PC-3 (cell line): ENCODE data around the gene LRRTM2. TPM values are rescaled to one million over a fixed set of nuclear protein-coding genes. Genes with fewer than 3 reads are reported as not detected.
"Not testable (repeated sequence)": the region's sequence is repeated elsewhere in the genome, so short reads cannot be mapped to it uniquely, and the experiment has no call there.

Source experiments
- ATAC-seq: fragments of 200-7000 bp; cut with Tn5 transposase; 2 replicates; pipeline ENCODE4 v1.9.1; 2020; ENCODE audit warnings: mild to moderate bottlenecking, moderate library complexity
- Bru-seq: library from RNA; stranded (reverse); fragments of 400-500 nt; gene quantifications from one replicate; lab custom pipeline; 2021; lab: Mats Ljungman, UMichigan
- BruChase-seq, 2 experiments: library from RNA; stranded (reverse); fragments of 400-500 nt; gene quantifications; one replicate each; lab custom pipeline; 2021; lab: Mats Ljungman, UMichigan
- BruUV-seq: library from RNA; stranded (reverse); fragments of 400-500 nt; replicated peaks from 2 replicates; lab custom pipeline; 2021; lab: Mats Ljungman, UMichigan
- CTCF ChIA-PET: fragments of 300-600 bp; sonication (Branson Sonifier 250); formaldehyde crosslinking; loops from one replicate; lab custom pipeline; 2022; ENCODE audit warnings: antibody characterized with exemption; lab: Charles Lee
- POLR2A ChIA-PET: fragments of 300-600 bp; sonication (Branson Sonifier 250); formaldehyde crosslinking; loops from one replicate; lab custom pipeline; 2022; ENCODE audit warnings: antibody characterized with exemption; ENCODE audit not compliant: unreplicated experiment; lab: Charles Lee
- DNase-seq: peaks from one replicate; pipeline ENCODE4 v3.0.0-alpha.2; 2015
- H2AFZ ChIP-seq: fragments of 300-600 bp; sonication (generic); 2 replicates; pipeline ENCODE4 v1.6.0; 2016; ENCODE audit warnings: antibody characterized with exemption, low read length
- H3F3A ChIP-seq: fragments of 300-600 bp; sonication (generic); one replicate; pipeline ENCODE4 v1.6.0; 2017; ENCODE audit warnings: antibody characterized with exemption, low read length, control low read depth, mild to moderate bottlenecking; ENCODE audit not compliant: unreplicated experiment
- H3K27ac ChIP-seq: fragments of 300-600 bp; sonication (generic); 2 replicates; pipeline ENCODE4 v1.5.1; 2016; ENCODE audit warnings: mild to moderate bottlenecking, low read length
- H3K27me3 ChIP-seq: fragments of 300-600 bp; sonication (generic); 2 replicates; pipeline ENCODE4 v1.6.1; 2016; ENCODE audit warnings: low read length, mixed read lengths
- H3K36me3 ChIP-seq: fragments of 300-600 bp; sonication (generic); 2 replicates; pipeline ENCODE4 v1.6.1; 2016; ENCODE audit warnings: low read depth, mixed run types, low read length, mixed read lengths
- H3K4me1 ChIP-seq: fragments of 300-600 bp; sonication (generic); 2 replicates; pipeline ENCODE4 v1.5.1; 2016; ENCODE audit warnings: low read length; ENCODE audit not compliant: insufficient read depth
- H3K4me2 ChIP-seq: fragments of 300-600 bp; sonication (generic); 2 replicates; pipeline ENCODE4 v1.6.0; 2016; ENCODE audit warnings: low read length
- H3K4me3 ChIP-seq: fragments of 300-600 bp; sonication (generic); 2 replicates; pipeline ENCODE4 v1.5.1; 2016; ENCODE audit warnings: mild to moderate bottlenecking, low read length, mixed read lengths
- H3K79me2 ChIP-seq: fragments of 300-600 bp; sonication (generic); 2 replicates; pipeline ENCODE4 v1.6.1; 2017; ENCODE audit warnings: low read length, mixed read lengths
- H3K9ac ChIP-seq: fragments of 300-600 bp; sonication (generic); 2 replicates; pipeline ENCODE4 v1.6.0; 2016; ENCODE audit warnings: mild to moderate bottlenecking, low read length
- H3K9me2 ChIP-seq: fragments of 300-600 bp; sonication (generic); replicated peaks from 2 replicates; pipeline ENCODE4 v1.6.1; 2016; ENCODE audit warnings: mixed run types, low read length, mixed read lengths
- H3K9me3 ChIP-seq: fragments of 300-600 bp; sonication (generic); 2 replicates; pipeline ENCODE4 v1.6.1; 2016; ENCODE audit warnings: low read length, mixed read lengths
- H4K20me1 ChIP-seq: fragments of 300-600 bp; sonication (generic); 2 replicates; pipeline ENCODE4 v1.6.1; 2016; ENCODE audit warnings: low read length, mixed read lengths
- CTCF ChIP-seq: fragments of 300-600 bp; sonication (generic); conservative IDR thresholded peaks from 2 replicates; pipeline ENCODE4 v1.5.1; 2017; ENCODE audit warnings: antibody characterized with exemption, low read depth, mild to moderate bottlenecking, low read length
- EZH2 ChIP-seq: fragments of 300-600 bp; sonication (generic); IDR thresholded peaks from one replicate; pipeline ENCODE4 v1.6.1; 2017; ENCODE audit warnings: antibody characterized with exemption, mild to moderate bottlenecking, low read length; ENCODE audit not compliant: unreplicated experiment
- EZH2phosphoT487 ChIP-seq: fragments of 300-600 bp; sonication (generic); IDR thresholded peaks from 2 replicates; pipeline ENCODE4 v1.6.1; 2018; ENCODE audit warnings: mild to moderate bottlenecking, antibody characterized with exemption, low read length, borderline replicate concordance
- intact Hi-C: fragments of 100-400 bp; cut with micrococcal nuclease; formaldehyde crosslinking; loops from 2 replicates; pipeline ENCODE4 v1.9.0; 2023
- long read RNA-seq: library from polyadenylated mRNA; unstranded; transcript quantifications from one replicate; pipeline ENCODE4 v2.0.0, GENCODE V29; 2021; ENCODE audit not compliant: unreplicated experiment
- total RNA-seq: library from RNA; depleted of rRNA; stranded (reverse); fragments of >200 nt; gene quantifications from 2 replicates; pipeline ENCODE4 v1.2.3, GENCODE V29; 2014; rRNA removed

LRRTM2 gene
- not detected in 2 replicates for total RNA-seq
- Bru-seq, nascent RNA, result not detected
- not detected for BruChase-seq, experiment 1, labeled RNA remaining after a 6-hour chase
- BruChase-seq, experiment 2, labeled RNA remaining after a 2-hour chase, result not detected
- long read RNA-seq, result 0 reads

- Histone ChIP-seq H3K4me2 (no peak within 1 kb of the TSS), H3K27me3 (no peaks in the 10 kb centered on the region), H3K4me3 (no peak within 1 kb of the TSS), H4K20me1 (no peaks in the 10 kb centered on the region), H3K79me2 (no peaks in the 10 kb centered on the region), H3K9ac (no peak within 1 kb of the TSS), H3K27ac (no peak within 1 kb of the TSS), H3K4me1 (no peaks in the 10 kb centered on the region), H3K36me3 (no peaks in the 10 kb centered on the region), H3K9me2 (no peaks in the 10 kb centered on the region), H2AFZ (no peak within 1 kb of the TSS), H3K9me3 (no peaks in the 10 kb centered on the region), H3F3A (no peaks in the 10 kb centered on the region)
- no TSS peak for BruUV-seq
- ChIA-PET POLR2A (no interaction called here), CTCF (no interaction called here)
- TF ChIP-seq EZH2 (no peak), EZH2phosphoT487 (no peak), CTCF (no peak)
- no peak for DNase-seq
- intact Hi-C loops, result no loop called here
- no peak for ATAC-seq
Observed at GRCh38 chr5:138874771-138875551, at the start of gene LRRTM2. TSS of gene LRRTM2 (minus strand) at chr5:138875335. CDS start at chr5:138874911, 424 bp downstream.

GRCh38 chr5:138922494-138922893 lies 47.4 kb upstream of the LRRTM2 start:
- no peaks in the 10 kb centered on the region for H3K79me2 ChIP-seq
- CTCF ChIA-PET, result no interaction called here

GRCh38 chr5:138921362-138921761 lies 46.2 kb upstream of the LRRTM2 start:
- H3K9me3 ChIP-seq, intact Hi-C loops, H3K36me3 ChIP-seq, CTCF ChIA-PET, H3K79me2 ChIP-seq, ATAC-seq, H3K9ac ChIP-seq, H2AFZ ChIP-seq, H3K4me2 ChIP-seq, H3F3A ChIP-seq, H3K27me3 ChIP-seq, DNase-seq, H3K27ac ChIP-seq, BruUV-seq, H3K4me1 ChIP-seq, POLR2A ChIA-PET, H3K9me2 ChIP-seq, H3K4me3 ChIP-seq, H4K20me1 ChIP-seq: not testable (repeated sequence)

More at GRCh38 chr5:138922494-138922893, 47.4 kb upstream of the LRRTM2 start:
- no peak overlapping the region for H3K27ac ChIP-seq
- H3K9me3 ChIP-seq, result no peaks in the 10 kb centered on the region
- no peaks in the 10 kb centered on the region for H3K27me3 ChIP-seq
- no peaks in the 10 kb centered on the region for H3K9me2 ChIP-seq
- H3K9ac ChIP-seq, result no peak overlapping the region
- POLR2A ChIA-PET, result no interaction called here
- intact Hi-C loops, result no loop called here
- DNase-seq, result no peak
- no peaks in the 10 kb centered on the region for H3F3A ChIP-seq
- H3K4me3 ChIP-seq, result no peak overlapping the region
- H3K4me2 ChIP-seq, result no peak overlapping the region
- TF ChIP-seq EZH2phosphoT487, result no peak
- TF ChIP-seq EZH2, result no peak
- TF ChIP-seq CTCF, result no peak
- ATAC-seq, result no peak
- no peaks in the 10 kb centered on the region for H4K20me1 ChIP-seq
- no peaks in the 10 kb centered on the region for H3K4me1 ChIP-seq
- no peaks in the 10 kb centered on the region for H3K36me3 ChIP-seq
- H2AFZ ChIP-seq, result no peak overlapping the region
- no TSS peak for BruUV-seq
